Ishikawa (cell line): ENCODE measurements around the gene ZGRF1.

Experiments used
- CEBPB ChIP-seq: IDR thresholded peaks from 2 replicates; pipeline ENCODE4 v1.6.1; 2012
- CREB1 ChIP-seq: IDR thresholded peaks from 2 replicates; pipeline ENCODE4 v1.6.1; 2012; ENCODE audit warnings: low read depth
- EGR1 ChIP-seq: IDR thresholded peaks from 2 replicates; pipeline ENCODE4 v1.6.1; 2012
- EP300 ChIP-seq: IDR thresholded peaks from 2 replicates; pipeline ENCODE4 v1.6.1; 2012; ENCODE audit warnings: borderline replicate concordance
- FOXM1 ChIP-seq: IDR thresholded peaks from 2 replicates; pipeline ENCODE4 v1.6.1; 2012; ENCODE audit warnings: low read depth, borderline replicate concordance
- NFIC ChIP-seq: IDR thresholded peaks from 2 replicates; pipeline ENCODE4 v1.6.1; 2012
- RAD21 ChIP-seq: IDR thresholded peaks from 2 replicates; pipeline ENCODE4 v1.6.1; 2012; ENCODE audit warnings: low read depth
- TAF1 ChIP-seq: IDR thresholded peaks from 2 replicates; pipeline ENCODE4 v1.6.1; 2012; ENCODE audit warnings: low read depth, mild to moderate bottlenecking
- TCF12 ChIP-seq: IDR thresholded peaks from 2 replicates; pipeline ENCODE4 v1.6.1; 2012; ENCODE audit warnings: low read depth
- TEAD4 ChIP-seq: IDR thresholded peaks from 2 replicates; pipeline ENCODE4 v1.6.1; 2012
- YY1 ChIP-seq: IDR thresholded peaks from 2 replicates; pipeline ENCODE4 v1.6.1; 2012; ENCODE audit warnings: low read depth
- ZBTB7A ChIP-seq: IDR thresholded peaks from 2 replicates; pipeline ENCODE4 v1.6.1; 2012; ENCODE audit warnings: low read depth
- TF ChIP-seq, protein P1 (sequence below): IDR thresholded peaks from 2 replicates; pipeline ENCODE4 v1.6.1; 2012
- TF ChIP-seq, protein P2 (sequence below): IDR thresholded peaks from 2 replicates; pipeline ENCODE4 v1.6.1; 2012; ENCODE audit warnings: low read depth, mild to moderate bottlenecking
- TF ChIP-seq, protein P3 (sequence below): IDR thresholded peaks from 2 replicates; pipeline ENCODE4 v1.6.1; 2012

Gene ZGRF1

DNA sequence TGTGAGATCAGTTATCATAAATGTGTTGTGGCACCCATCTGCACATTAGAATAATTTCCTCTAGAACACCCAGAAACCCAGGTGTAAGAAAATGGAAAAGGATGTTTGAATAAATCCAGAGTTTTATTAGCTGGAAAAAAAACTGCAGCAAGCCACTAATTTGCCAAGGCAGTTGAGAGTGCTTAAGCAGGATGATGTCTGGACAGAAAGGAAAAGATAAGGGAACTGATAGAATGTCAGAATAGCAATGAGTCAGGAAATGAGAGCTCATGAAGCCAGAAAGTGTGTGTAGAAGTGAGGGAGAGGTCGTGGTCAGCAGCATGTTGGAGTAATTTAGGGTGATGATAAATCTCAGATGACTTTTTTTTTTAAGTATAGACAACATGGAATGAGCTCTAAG, 105.6 kb downstream of the ZGRF1 start:
- TF ChIP-seq TAF1 (no peak), NFIC (no peak), TEAD4 (no peak), YY1 (no peak), CEBPB (no peak), EP300 (no peak), CREB1 (no peak), TCF12 (no peak), FOXM1 (no peak), EGR1 (no peak), ZBTB7A (no peak), RAD21 (no peak)
- TF ChIP-seq, protein P1, sequence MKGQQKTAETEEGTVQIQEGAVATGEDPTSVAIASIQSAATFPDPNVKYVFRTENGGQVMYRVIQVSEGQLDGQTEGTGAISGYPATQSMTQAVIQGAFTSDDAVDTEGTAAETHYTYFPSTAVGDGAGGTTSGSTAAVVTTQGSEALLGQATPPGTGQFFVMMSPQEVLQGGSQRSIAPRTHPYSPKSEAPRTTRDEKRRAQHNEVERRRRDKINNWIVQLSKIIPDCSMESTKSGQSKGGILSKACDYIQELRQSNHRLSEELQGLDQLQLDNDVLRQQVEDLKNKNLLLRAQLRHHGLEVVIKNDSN: no peak
- TF ChIP-seq, protein P2, sequence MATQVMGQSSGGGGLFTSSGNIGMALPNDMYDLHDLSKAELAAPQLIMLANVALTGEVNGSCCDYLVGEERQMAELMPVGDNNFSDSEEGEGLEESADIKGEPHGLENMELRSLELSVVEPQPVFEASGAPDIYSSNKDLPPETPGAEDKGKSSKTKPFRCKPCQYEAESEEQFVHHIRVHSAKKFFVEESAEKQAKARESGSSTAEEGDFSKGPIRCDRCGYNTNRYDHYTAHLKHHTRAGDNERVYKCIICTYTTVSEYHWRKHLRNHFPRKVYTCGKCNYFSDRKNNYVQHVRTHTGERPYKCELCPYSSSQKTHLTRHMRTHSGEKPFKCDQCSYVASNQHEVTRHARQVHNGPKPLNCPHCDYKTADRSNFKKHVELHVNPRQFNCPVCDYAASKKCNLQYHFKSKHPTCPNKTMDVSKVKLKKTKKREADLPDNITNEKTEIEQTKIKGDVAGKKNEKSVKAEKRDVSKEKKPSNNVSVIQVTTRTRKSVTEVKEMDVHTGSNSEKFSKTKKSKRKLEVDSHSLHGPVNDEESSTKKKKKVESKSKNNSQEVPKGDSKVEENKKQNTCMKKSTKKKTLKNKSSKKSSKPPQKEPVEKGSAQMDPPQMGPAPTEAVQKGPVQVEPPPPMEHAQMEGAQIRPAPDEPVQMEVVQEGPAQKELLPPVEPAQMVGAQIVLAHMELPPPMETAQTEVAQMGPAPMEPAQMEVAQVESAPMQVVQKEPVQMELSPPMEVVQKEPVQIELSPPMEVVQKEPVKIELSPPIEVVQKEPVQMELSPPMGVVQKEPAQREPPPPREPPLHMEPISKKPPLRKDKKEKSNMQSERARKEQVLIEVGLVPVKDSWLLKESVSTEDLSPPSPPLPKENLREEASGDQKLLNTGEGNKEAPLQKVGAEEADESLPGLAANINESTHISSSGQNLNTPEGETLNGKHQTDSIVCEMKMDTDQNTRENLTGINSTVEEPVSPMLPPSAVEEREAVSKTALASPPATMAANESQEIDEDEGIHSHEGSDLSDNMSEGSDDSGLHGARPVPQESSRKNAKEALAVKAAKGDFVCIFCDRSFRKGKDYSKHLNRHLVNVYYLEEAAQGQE: no peak
- TF ChIP-seq, protein P3, sequence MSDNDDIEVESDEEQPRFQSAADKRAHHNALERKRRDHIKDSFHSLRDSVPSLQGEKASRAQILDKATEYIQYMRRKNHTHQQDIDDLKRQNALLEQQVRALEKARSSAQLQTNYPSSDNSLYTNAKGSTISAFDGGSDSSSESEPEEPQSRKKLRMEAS: no peak

DNA sequence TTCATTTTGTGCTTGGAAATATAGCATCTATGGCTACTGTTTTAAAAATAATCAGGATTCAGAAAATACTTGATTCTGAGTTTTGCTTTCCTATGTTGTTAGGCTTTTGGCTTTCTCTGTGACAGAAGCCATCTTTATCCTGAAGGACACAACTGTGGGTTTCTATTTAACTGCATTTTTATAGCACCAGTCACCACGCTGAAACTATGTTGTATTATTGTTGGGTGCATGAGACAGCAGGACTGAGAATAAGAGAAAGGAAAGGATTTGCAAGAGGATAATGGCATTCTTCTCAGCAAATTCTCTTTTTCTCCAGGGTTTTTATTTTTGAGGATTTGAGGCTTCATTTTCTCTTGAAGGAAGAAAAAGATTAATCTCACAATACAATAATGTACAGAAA, 110.6 kb downstream of the ZGRF1 start:
- TF ChIP-seq TAF1: no peak

DNA sequence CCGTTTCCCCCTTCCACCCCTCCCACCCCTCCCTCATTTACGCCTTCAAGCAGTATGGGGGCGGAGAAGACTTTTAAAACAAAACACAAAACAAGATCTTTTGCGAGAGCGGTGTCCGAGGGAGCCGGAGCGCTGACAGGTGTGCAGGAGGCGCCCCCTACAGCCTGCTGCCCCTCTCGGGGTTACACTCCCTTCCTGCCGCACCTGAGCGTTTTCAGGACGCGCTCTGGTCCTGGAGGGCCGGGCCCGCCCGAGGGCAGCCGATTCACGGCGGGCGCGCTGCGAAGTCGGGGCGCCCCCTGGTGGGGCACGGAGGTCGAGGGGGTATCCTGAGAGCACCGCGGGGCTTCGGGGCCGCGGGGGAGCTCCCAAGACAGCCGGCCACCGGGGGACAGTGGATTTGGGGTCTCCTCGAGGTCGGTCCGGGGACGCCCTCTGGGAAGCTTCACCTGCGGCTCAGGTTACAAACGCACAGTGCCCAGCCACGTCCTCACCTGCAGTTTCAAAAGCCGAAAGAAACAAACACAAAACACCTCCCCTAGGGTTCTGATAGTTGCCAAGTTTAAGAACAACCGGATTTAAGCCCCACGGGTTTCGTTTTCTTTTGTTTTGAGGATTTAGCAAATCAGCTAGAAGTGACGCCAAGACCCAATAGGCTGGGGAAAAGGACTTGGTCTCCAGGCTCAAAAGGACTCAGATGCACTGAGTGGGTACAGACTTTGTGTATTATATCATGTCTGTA, 112.8 kb downstream of the ZGRF1 start:
- TF ChIP-seq RAD21 (peak; percentile 82), ZBTB7A (peak; percentile 34; the same call in 1 of the 2 replicates), CREB1 (no peak), TEAD4 (no peak)
- TF ChIP-seq, protein P3: no peak

DNA sequence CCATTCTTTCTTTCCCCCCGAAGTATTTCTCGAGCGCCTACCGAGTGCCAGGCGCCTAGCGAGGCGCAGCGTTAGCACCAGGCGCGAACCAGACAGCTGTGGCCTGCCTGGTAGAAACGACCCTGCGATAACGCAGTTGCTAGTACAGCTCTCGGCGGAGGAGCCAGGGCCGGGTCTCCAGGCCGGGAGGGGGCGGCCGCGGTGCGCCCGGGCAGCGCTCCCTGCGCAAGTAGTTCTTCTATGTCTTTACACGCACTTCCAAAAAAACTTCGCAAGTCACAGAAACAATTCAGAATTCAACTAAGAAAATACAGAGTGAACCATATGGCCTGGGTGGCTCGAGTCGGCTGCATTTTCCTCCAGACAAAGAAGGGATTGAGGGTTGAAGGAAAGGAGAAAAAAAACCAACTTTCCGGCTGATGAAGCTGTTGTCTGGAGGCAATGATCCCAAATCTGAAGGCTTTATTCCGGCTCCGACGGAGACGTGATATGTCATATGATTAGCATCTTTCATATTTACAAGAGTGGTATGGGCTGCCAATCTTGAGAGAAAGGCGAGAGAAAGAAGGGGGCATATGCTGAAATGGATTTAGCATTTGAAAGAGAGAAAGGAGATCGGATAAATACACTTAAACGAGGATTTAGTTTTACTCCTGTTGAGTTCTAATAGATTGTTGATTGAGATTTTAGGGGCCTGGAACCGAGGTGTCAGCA, 113.5 kb downstream of the ZGRF1 start:
- no peak for TF ChIP-seq ZBTB7A

DNA sequence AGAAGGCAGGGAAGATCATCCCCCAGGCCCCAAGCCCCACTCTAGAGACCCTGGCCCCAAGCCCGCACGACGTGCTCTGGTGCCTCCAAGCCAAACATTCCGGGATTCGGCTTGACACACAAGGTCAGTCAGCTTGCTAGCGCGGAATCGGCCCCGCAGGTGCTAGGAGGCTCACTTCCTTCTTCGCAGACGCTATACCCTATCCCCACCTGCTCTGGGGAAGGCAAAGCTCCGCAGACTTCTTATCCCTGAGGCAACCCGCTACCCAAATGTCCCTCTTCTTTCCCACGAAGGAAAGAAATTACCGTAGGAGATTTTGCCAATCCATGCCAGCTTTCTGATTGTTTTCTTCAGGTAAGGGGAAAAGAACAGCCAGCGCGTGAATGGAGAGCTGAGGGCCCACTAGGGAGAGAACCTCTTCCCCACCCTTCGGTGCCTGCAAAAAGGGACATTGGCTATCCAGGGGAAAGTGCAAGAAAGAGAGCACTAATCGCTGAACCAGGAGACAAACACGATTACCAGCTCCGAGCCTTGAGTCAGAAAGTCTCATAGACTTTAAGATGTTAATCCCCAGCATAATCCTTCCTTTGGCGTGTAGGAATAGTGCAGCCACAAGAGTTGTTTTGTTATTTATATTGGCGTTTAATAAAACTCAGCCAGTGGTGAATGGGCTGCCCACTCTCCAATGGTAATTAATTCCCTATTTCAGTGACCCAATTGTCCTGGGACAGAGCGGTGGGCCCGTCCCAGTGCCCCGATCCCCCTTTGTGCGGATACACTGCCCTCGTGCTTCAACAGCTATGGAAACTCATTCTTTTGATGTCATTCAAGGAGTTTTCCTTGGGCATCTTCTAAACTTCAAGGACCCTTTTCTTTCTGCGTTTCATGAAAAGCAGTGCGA, 115.3 kb downstream of the ZGRF1 start:
- TF ChIP-seq TCF12 (no peak), EGR1 (no peak), RAD21 (no peak), CEBPB (no peak), CREB1 (no peak)
- TF ChIP-seq, protein P3: no peak
- TF ChIP-seq, protein P2: no peak

DNA sequence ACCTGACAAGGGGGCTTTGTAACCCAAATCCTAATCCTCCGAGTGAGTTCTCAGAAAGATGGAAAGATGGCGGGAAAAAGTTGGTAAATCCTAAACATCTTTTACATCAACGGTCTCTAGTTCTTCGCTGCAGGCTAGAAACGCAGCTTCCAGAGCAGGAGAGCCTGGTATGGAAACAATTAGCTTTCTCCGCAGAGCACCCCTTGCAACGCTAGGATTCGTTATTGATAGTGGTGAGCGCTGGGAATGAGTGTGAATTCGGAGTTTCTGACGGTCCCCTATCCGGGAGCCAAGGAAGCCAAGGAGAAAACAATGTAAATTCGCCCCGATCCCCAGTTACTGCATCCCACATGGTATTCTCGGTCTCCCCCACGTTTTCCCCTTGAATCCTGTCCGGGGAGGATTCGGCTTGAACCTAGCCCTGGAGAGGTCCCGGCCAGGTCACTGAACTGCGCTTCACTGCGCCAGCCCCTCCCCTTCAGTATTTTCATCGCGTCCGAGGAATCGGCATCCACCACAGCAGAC, 116.0 kb downstream of the ZGRF1 start:
- TF ChIP-seq, protein P3: no peak
- TF ChIP-seq RAD21 (no peak), CREB1 (no peak), YY1 (no peak), TCF12 (no peak), FOXM1 (no peak), NFIC (no peak), EP300 (no peak), TEAD4 (no peak), EGR1 (no peak), CEBPB (no peak), ZBTB7A (no peak), TAF1 (no peak)
- TF ChIP-seq, protein P2: no peak
- TF ChIP-seq, protein P1: no peak
